HG03139 (cell line): Measurements from ENCODE around the gene DNAJC12.
"Not testable (repeated sequence)": the region's sequence is repeated elsewhere in the genome, so short reads cannot be mapped to it uniquely, and the experiment has no call there.

ENCODE experiments used
- ATAC-seq: cut with Tn5 transposase; IDR thresholded peaks from one replicate; pipeline ENCODE4 v1.9.1; 2021; ENCODE audit not compliant: unreplicated experiment

DNAJC12 gene

GRCh38 chr10:67837541-67838314, at the start of gene DNAJC12:
Gene DNAJC12, minus strand, starts transcription at chr10:67838188. Its CDS starts 177 bp downstream, at chr10:67838011.
- ATAC-seq, result peak; percentile 65

DNA sequence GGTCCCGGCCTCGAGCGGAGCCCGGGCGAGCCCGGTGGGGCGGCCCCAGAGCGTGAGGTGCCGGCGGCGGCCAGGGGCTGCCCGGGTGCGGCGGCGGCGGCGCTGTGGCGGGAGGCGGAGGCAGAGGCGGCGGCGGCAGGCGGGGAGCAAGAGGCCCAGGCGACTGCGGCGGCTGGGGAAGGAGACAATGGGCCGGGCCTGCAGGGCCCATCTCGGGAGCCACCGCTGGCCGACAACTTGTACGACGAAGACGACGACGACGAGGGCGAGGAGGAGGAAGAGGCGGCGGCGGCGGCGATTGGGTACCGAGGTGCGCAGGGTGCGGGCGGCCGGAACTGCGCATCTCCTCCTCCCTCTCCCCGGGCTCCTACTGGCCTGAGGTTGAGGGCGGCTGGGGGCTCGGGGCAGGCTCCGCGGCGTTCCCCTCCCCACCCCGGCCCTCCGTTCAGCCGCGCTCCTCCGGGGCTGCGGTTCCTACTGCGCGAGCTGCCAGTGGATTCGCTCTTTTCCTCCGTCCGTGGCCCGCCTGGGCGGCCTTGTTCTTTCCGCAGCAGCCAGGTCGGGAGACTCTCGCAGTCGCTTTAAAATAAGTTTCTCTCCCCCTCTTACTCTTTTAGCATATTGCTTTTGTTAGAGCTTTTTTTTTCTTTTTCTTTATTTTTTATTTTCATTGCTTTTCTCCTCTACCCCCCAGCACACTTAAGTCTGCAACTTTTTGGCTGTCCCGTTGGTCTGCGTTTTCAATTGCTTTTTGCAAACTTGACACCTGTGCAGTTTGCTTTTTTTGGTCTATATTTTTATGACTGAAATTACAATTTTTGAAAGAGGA, 47.1 kb upstream of the DNAJC12 start:
- ATAC-seq, result peak; percentile 58

DNA sequence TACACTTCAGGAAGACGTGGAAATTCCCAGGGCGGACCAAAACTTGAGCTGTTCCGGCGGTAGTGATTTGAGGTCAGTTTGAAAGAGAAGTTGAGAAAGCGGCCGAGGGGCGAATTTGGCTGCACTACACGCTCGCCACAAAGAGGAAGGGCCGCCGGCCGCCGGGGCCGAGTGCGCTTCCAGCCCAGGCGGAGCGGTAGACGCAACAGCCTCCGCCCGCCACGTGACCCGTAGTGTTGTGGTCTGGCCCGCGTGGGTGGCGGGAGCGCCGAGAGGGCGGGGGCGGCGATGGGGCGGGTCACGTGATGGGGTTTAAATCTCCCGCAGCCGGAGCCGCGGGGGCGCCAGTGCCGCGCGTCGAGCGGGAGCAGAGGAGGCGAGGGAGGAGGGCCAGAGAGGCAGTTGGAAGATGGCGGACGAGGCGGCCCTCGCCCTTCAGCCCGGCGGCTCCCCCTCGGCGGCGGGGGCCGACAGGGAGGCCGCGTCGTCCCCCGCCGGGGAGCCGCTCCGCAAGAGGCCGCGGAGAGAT, 46.4 kb upstream of the DNAJC12 start, which contains the start of gene SIRT1:
TSS of gene SIRT1 (plus strand) at position 344 of the 529 bp plus-strand sequence. CDS start at position 410, 66 bp downstream.
- peak; percentile 85 for ATAC-seq

GRCh38 chr10:67883710-67884312, 45.8 kb upstream of the DNAJC12 start:
- no peak for ATAC-seq

DNA sequence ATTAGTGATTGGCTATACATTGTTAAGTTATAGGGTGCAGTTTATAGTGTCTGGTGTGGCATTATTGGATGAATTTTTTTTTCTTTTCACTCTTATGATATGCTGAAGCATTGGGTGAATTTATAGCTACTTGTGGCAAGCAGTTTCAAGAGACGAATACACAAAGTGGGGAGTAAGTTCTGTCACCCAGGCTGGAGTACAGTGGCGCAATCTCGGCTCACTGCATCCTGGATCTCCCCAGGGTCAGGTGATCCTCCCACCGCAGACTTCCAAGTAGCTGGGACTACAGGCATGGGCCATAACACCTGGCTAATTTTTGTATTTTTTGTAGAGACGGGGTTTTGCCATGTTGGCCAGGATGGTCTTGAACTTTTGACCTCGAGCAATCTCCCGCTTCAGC, 40.1 kb upstream of the DNAJC12 start:
- no peak for ATAC-seq

GRCh38 chr10:67877421-67877820, 39.4 kb upstream of the DNAJC12 start:
- ATAC-seq, result not testable (repeated sequence)

- no peak for ATAC-seq
Measured at GRCh38 chr10:67875340-67876238, 37.6 kb upstream of the DNAJC12 start.

GRCh38 chr10:67869996-67870395, 32.0 kb upstream of the DNAJC12 start:
- no peak for ATAC-seq

DNA sequence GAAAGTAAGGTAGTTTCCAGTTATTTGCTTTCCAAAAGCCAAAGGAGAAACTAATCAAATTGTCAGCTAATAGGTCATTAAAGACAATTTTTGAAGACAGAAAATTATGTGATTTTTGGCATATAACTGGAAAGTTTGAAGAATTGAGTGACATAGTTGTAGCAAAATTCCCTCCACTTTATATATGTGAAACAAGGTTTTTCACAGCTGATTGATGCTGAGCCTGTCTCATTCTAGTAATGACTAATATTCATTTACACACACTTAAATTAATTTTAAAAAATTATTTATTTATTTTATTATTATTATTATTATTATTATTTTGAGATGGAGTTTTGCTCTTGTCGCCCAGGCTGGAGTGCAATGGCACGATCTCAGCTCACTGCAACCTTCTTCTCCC, 30.1 kb upstream of the DNAJC12 start:
- no peak for ATAC-seq

DNA sequence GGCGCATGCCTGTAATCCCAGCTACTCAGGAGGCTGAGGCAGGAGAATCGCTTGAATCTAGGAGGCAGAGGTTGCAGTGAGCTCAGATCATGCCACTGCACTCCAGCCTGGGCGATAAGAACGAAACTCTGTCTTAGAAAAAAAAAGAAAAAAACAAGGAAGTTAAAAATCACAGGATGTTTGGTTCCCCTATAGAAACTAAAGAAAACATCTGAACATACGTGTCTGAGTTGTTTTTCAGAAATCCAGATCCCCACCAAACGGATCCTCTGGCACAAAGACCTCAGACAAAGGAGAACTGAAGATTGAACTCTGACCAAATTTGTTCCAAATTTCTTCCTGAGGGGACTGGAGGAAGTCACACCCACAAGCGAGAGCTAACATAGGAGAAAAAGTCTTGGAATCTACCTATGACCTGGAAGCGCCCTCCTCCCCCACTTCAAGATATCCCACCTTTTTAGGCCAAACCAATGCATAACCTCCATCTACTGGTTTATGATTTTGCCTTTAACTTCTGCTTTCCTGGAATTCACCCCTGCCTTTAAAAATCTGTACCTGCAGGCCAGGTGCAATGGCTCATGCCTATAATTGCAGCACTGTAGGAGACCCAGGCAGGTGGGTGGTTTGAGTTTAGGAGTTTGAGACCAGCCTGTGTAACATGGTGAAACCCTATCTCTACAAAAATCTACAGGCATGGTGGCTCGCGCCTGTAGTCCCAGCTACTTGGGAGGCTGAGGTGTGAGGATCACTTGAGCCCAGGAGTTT, 26.8 kb upstream of the DNAJC12 start:
- ATAC-seq, result no peak

DNA sequence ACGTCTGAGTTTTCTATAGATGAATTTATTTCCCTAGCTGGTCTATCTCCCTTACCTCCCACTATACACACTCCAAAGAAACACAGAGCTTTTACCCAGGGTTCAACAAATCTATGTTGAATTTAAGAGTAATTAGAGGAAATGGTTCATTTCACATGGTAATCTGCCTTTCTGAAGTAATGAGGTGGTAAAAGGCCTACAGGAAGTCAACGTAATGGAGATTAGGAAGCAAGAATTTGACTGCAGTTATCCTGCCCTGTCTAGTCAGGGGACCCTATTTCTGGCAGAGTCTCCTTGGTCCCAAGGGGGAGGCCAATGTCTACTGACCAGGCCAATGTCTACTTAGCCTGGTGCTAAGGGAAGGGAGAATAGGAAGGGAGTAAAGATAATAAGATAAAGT, 25.1 kb upstream of the DNAJC12 start:
- no peak for ATAC-seq

GRCh38 chr10:67861750-67862432, 23.9 kb upstream of the DNAJC12 start:
- ATAC-seq, result no peak

- no peak for ATAC-seq
Measured at GRCh38 chr10:67858971-67859370, 21.0 kb upstream of the DNAJC12 start.

- ATAC-seq, result no peak
Measured at GRCh38 chr10:67853512-67853911, 15.5 kb upstream of the DNAJC12 start.

DNA sequence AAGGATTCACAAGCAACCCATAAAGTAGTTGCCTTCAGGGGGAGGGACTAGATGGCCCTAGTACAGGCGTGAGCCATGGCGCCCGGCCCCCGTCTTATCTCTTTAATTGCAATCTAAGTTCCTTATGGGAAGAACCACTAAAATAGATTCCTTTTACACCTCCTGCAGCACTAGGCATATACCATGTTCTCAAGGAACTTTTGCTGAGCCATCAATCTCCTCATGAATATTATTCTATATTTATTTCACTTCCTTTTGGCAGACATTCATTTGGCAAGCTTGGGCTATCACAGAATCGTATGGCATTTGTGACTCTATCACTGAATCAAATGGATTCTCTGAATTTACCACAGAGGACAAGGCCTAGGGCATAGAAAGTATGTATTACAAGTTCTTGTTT, 14.8 kb upstream of the DNAJC12 start:
- ATAC-seq, result no peak

- ATAC-seq, result no peak
Measured at GRCh38 chr10:67851186-67851585, 13.2 kb upstream of the DNAJC12 start.

- ATAC-seq, result peak; percentile 95
Measured at GRCh38 chr10:67849331-67850011, 11.5 kb upstream of the DNAJC12 start.

GRCh38 chr10:67843284-67843683, 5.3 kb upstream of the DNAJC12 start:
- no peak for ATAC-seq
